Mammary epithelial cell (primary cell): ENCODE measurements around the gene SLC25A34.

Experiments
- CTCF ChIP-seq, 2 donors: IDR thresholded peaks in 1 of 2; conservative IDR thresholded peaks in 1 of 2; 2 replicates each; pipeline ENCODE4 v1.5.1; 2011 to 2012; ENCODE audit warnings: inconsistent platforms in 2 of 2, low read length in 2 of 2, mild to moderate bottlenecking in 2 of 2, control low read depth in 1 of 2, low read depth in 1 of 2; ENCODE audit not compliant: insufficient read depth in 1 of 2; ENCODE audit errors: extremely low read depth in 1 of 2
- EZH2 ChIP-seq: IDR thresholded peaks from 2 replicates; pipeline ENCODE4 v1.6.1; 2012; ENCODE audit warnings: low read length, inconsistent platforms, borderline replicate concordance

GRCh38 chr1:15701784-15702183 lies 34.3 kb upstream of the SLC25A34 start:
- TF ChIP-seq CTCF (conservative IDR thresholded peaks at IDR 0.05 in 1 of 2, IDR thresholded peaks at IDR 0.05 in 1 of 2; ENCODE audit: extremely low read depth in 1 of 2, insufficient read depth in 1 of 2, low read depth in 1 of 2, low read length in 2 of 2) (no peak), EZH2 (no peak)
